PC-3 (cell line): ENCODE data around the gene KLF11. TPM values are rescaled to one million over a fixed set of nuclear protein-coding genes. Genes with fewer than 3 reads are reported as not detected.

Experiments
- ATAC-seq: fragments of 200-7000 bp; cut with Tn5 transposase; 2 replicates; pipeline ENCODE4 v1.9.1; 2020; ENCODE audit warnings: mild to moderate bottlenecking, moderate library complexity
- BruUV-seq: library from RNA; stranded (reverse); fragments of 400-500 nt; replicated peaks from 2 replicates; lab custom pipeline; 2021; lab: Mats Ljungman, UMichigan
- CTCF ChIA-PET: fragments of 300-600 bp; sonication (Branson Sonifier 250); formaldehyde crosslinking; loops from one replicate; lab custom pipeline; 2022; ENCODE audit warnings: antibody characterized with exemption; lab: Charles Lee
- POLR2A ChIA-PET: fragments of 300-600 bp; sonication (Branson Sonifier 250); formaldehyde crosslinking; loops from one replicate; lab custom pipeline; 2022; ENCODE audit warnings: antibody characterized with exemption; ENCODE audit not compliant: unreplicated experiment; lab: Charles Lee
- DNase-seq: peaks from one replicate; pipeline ENCODE4 v3.0.0-alpha.2; 2015
- H2AFZ ChIP-seq: fragments of 300-600 bp; sonication (generic); 2 replicates; pipeline ENCODE4 v1.6.0; 2016; ENCODE audit warnings: antibody characterized with exemption, low read length
- H3F3A ChIP-seq: fragments of 300-600 bp; sonication (generic); one replicate; pipeline ENCODE4 v1.6.0; 2017; ENCODE audit warnings: antibody characterized with exemption, low read length, control low read depth, mild to moderate bottlenecking; ENCODE audit not compliant: unreplicated experiment
- H3K27ac ChIP-seq: fragments of 300-600 bp; sonication (generic); 2 replicates; pipeline ENCODE4 v1.5.1; 2016; ENCODE audit warnings: mild to moderate bottlenecking, low read length
- H3K27me3 ChIP-seq: fragments of 300-600 bp; sonication (generic); 2 replicates; pipeline ENCODE4 v1.6.1; 2016; ENCODE audit warnings: low read length, mixed read lengths
- H3K36me3 ChIP-seq: fragments of 300-600 bp; sonication (generic); 2 replicates; pipeline ENCODE4 v1.6.1; 2016; ENCODE audit warnings: low read depth, mixed run types, low read length, mixed read lengths
- H3K4me1 ChIP-seq: fragments of 300-600 bp; sonication (generic); 2 replicates; pipeline ENCODE4 v1.5.1; 2016; ENCODE audit warnings: low read length; ENCODE audit not compliant: insufficient read depth
- H3K4me2 ChIP-seq: fragments of 300-600 bp; sonication (generic); 2 replicates; pipeline ENCODE4 v1.6.0; 2016; ENCODE audit warnings: low read length
- H3K4me3 ChIP-seq: fragments of 300-600 bp; sonication (generic); 2 replicates; pipeline ENCODE4 v1.5.1; 2016; ENCODE audit warnings: mild to moderate bottlenecking, low read length, mixed read lengths
- H3K79me2 ChIP-seq: fragments of 300-600 bp; sonication (generic); 2 replicates; pipeline ENCODE4 v1.6.1; 2017; ENCODE audit warnings: low read length, mixed read lengths
- H3K9ac ChIP-seq: fragments of 300-600 bp; sonication (generic); 2 replicates; pipeline ENCODE4 v1.6.0; 2016; ENCODE audit warnings: mild to moderate bottlenecking, low read length
- H3K9me2 ChIP-seq: fragments of 300-600 bp; sonication (generic); replicated peaks from 2 replicates; pipeline ENCODE4 v1.6.1; 2016; ENCODE audit warnings: mixed run types, low read length, mixed read lengths
- H3K9me3 ChIP-seq: fragments of 300-600 bp; sonication (generic); 2 replicates; pipeline ENCODE4 v1.6.1; 2016; ENCODE audit warnings: low read length, mixed read lengths
- H4K20me1 ChIP-seq: fragments of 300-600 bp; sonication (generic); 2 replicates; pipeline ENCODE4 v1.6.1; 2016; ENCODE audit warnings: low read length, mixed read lengths
- CTCF ChIP-seq: fragments of 300-600 bp; sonication (generic); conservative IDR thresholded peaks from 2 replicates; pipeline ENCODE4 v1.5.1; 2017; ENCODE audit warnings: antibody characterized with exemption, low read depth, mild to moderate bottlenecking, low read length
- EZH2 ChIP-seq: fragments of 300-600 bp; sonication (generic); IDR thresholded peaks from one replicate; pipeline ENCODE4 v1.6.1; 2017; ENCODE audit warnings: antibody characterized with exemption, mild to moderate bottlenecking, low read length; ENCODE audit not compliant: unreplicated experiment
- EZH2phosphoT487 ChIP-seq: fragments of 300-600 bp; sonication (generic); IDR thresholded peaks from 2 replicates; pipeline ENCODE4 v1.6.1; 2018; ENCODE audit warnings: mild to moderate bottlenecking, antibody characterized with exemption, low read length, borderline replicate concordance
- intact Hi-C: fragments of 100-400 bp; cut with micrococcal nuclease; formaldehyde crosslinking; loops from 2 replicates; pipeline ENCODE4 v1.9.0; 2023
- total RNA-seq: library from RNA; depleted of rRNA; stranded (reverse); fragments of >200 nt; gene quantifications from 2 replicates; pipeline ENCODE4 v1.2.3, GENCODE V29; 2014

KLF11 gene
- total RNA-seq, 1 experiment from 2014 or later, result 13.4 TPM

GRCh38 chr2:10084223-10084865 is 41.0 kb downstream of the KLF11 start:
- H2AFZ ChIP-seq, result no peak overlapping the region
- no peaks in the 10 kb centered on the region for H3K9me3 ChIP-seq
- DNase-seq (no peak), ATAC-seq (no peak)
- TF ChIP-seq EZH2phosphoT487 (no peak), CTCF (no peak), EZH2 (no peak)
- no TSS peak for BruUV-seq
- H3K4me2 ChIP-seq, result no peak overlapping the region
- no peaks in the 10 kb centered on the region for H3K79me2 ChIP-seq
- peaks cover 47% of the 10 kb centered on the region for H3K27me3 ChIP-seq
- H3K4me1 ChIP-seq, result no peaks in the 10 kb centered on the region
- H4K20me1 ChIP-seq, result no peaks in the 10 kb centered on the region
- H3K4me3 ChIP-seq, result no peak overlapping the region
- intact Hi-C loops, result no loop called here
- H3K27ac ChIP-seq, result no peak overlapping the region
- ChIA-PET POLR2A (interaction anchor here (0.6 kb wide), 1 partner anchor 324 kb away, joined by 3 read pairs; no protein-coding TSS in a partner anchor), CTCF (no interaction called here)
- no peaks in the 10 kb centered on the region for H3K36me3 ChIP-seq
- no peak overlapping the region for H3K9ac ChIP-seq
- H3K9me2 ChIP-seq, result no peaks in the 10 kb centered on the region
- no peaks in the 10 kb centered on the region for H3F3A ChIP-seq

- Histone ChIP-seq H3K36me3 (no peaks in the 10 kb centered on the region), H4K20me1 (no peaks in the 10 kb centered on the region), H3K27me3 (peaks cover 44% of the 10 kb centered on the region), H3K9me2 (no peaks in the 10 kb centered on the region), H3K79me2 (no peaks in the 10 kb centered on the region), H3K4me1 (no peaks in the 10 kb centered on the region), H2AFZ (no peak overlapping the region), H3K4me2 (no peak overlapping the region), H3F3A (no peaks in the 10 kb centered on the region), H3K27ac (no peak overlapping the region), H3K9ac (no peak overlapping the region), H3K9me3 (no peaks in the 10 kb centered on the region), H3K4me3 (no peak overlapping the region)
- ChIA-PET CTCF (interaction anchor here (1.0 kb wide), 1 partner anchor 12 kb away, joined by 3 read pairs; no protein-coding TSS in a partner anchor), POLR2A (interaction anchor here (0.6 kb wide), 1 partner anchor 324 kb away, joined by 3 read pairs; no protein-coding TSS in a partner anchor)
- DNase-seq (no peak), ATAC-seq (no peak)
- TF ChIP-seq CTCF (no peak), EZH2 (no peak)
- intact Hi-C loops, result no loop called here
- no TSS peak for BruUV-seq
Observed at GRCh38 chr2:10085043-10085667, 41.8 kb downstream of the KLF11 start.

GRCh38 chr2:10085668-10086059 is 42.3 kb downstream of the KLF11 start:
- Histone ChIP-seq H3K79me2 (no peaks in the 10 kb centered on the region), H3K9me2 (no peaks in the 10 kb centered on the region), H3K4me1 (no peaks in the 10 kb centered on the region), H3K4me3 (no peak overlapping the region), H3K27ac (no peak overlapping the region), H4K20me1 (no peaks in the 10 kb centered on the region), H3F3A (no peaks in the 10 kb centered on the region), H3K9me3 (no peaks in the 10 kb centered on the region), H3K9ac (no peak overlapping the region), H3K27me3 (peaks cover 40% of the 10 kb centered on the region), H2AFZ (no peak overlapping the region), H3K36me3 (no peaks in the 10 kb centered on the region), H3K4me2 (no peak overlapping the region)
- ATAC-seq, result no peak
- TF ChIP-seq EZH2, result no peak
- no peak for TF ChIP-seq EZH2phosphoT487
- TF ChIP-seq CTCF, result no peak
- no TSS peak for BruUV-seq
- no peak for DNase-seq
- CTCF ChIA-PET, result interaction anchor here (1.0 kb wide), 1 partner anchor 11 kb away, joined by 3 read pairs; no protein-coding TSS in a partner anchor
- POLR2A ChIA-PET, result no interaction called here
- intact Hi-C loops, result no loop called here
